Measurements from ENCODE around the gene NEK6. TPM values are rescaled to one million over a fixed set of nuclear protein-coding genes. Genes with fewer than 3 reads are reported as not detected.

NEK6 gene
- total RNA-seq, 1 experiment from 2014 or later, result 57.9 TPM

- no peak overlapping the region for H2AFZ ChIP-seq
- POLR2A ChIA-PET (ENCODE audit: unreplicated experiment), result no interaction called here
- no peak overlapping the region for H3K4me3 ChIP-seq
- H3K9me2 ChIP-seq (ENCODE audit: insufficient read depth), result no peaks in the 10 kb centered on the region
- no peaks in the 10 kb centered on the region for H3K79me2 ChIP-seq (ENCODE audit: low read depth)
- CTCF ChIA-PET, result interaction anchor here (0.6 kb wide), 1 partner anchor 795 kb away, joined by 3 read pairs; no protein-coding TSS in a partner anchor
- peaks cover 10% of the 10 kb centered on the region for H3K4me1 ChIP-seq (replicated peaks; ENCODE audit: insufficient read depth)
- intact Hi-C loops (cut with micrococcal nuclease; ENCODE audit: unreplicated experiment), result no loop called here
- peaks cover 12% of the 10 kb centered on the region for H4K20me1 ChIP-seq (ENCODE audit: insufficient read depth)
- H3K27ac ChIP-seq, result no peak overlapping the region
- TF ChIP-seq CTCF (conservative IDR thresholded peaks at IDR 0.05) (no peak), EZH2 (IDR thresholded peaks at IDR 0.05; ENCODE audit: low read depth) (no peak)
- DNase-seq, result no peak
- H3F3A ChIP-seq (ENCODE audit: insufficient read depth, low read depth), result peaks cover 17% of the 10 kb centered on the region; the same call in 1 of the 2 replicates
- no peaks in the 10 kb centered on the region for H3K36me3 ChIP-seq (ENCODE audit: low read depth)
- no peaks in the 10 kb centered on the region for H3K9me3 ChIP-seq (ENCODE audit: insufficient read depth, low read depth)
- no peak overlapping the region for H3K4me2 ChIP-seq
- no peaks in the 10 kb centered on the region for H3K27me3 ChIP-seq (ENCODE audit: insufficient read depth, low read depth)
- BruUV-seq (replicated peaks), result no TSS peak
Measured at GRCh38 chr9:124341455-124342170, 83.9 kb downstream of the NEK6 start.

- TF ChIP-seq CTCF (conservative IDR thresholded peaks at IDR 0.05) (no peak), EZH2 (IDR thresholded peaks at IDR 0.05; ENCODE audit: low read depth) (no peak)
Measured at GRCh38 chr9:124342402-124342775, 84.6 kb downstream of the NEK6 start.

GRCh38 chr9:124342776-124343485 lies 85.2 kb downstream of the NEK6 start:
- H2AFZ ChIP-seq, result no peak overlapping the region
- H3F3A ChIP-seq (ENCODE audit: insufficient read depth, low read depth), result peaks cover 10% of the 10 kb centered on the region; the same call in 1 of the 2 replicates
- intact Hi-C loops (cut with micrococcal nuclease; ENCODE audit: unreplicated experiment), result no loop called here
- H3K79me2 ChIP-seq (ENCODE audit: low read depth), result no peaks in the 10 kb centered on the region
- DNase-seq, result peak; percentile 78 to 86
- H3K27ac ChIP-seq, result peak overlapping the region; percentile 38
- H3K27me3 ChIP-seq (ENCODE audit: insufficient read depth, low read depth), result no peaks in the 10 kb centered on the region
- H3K36me3 ChIP-seq (ENCODE audit: low read depth), result no peaks in the 10 kb centered on the region
- no peaks in the 10 kb centered on the region for H3K9me2 ChIP-seq (ENCODE audit: insufficient read depth)
- H3K4me2 ChIP-seq, result peak overlapping the region; percentile 59
- TF ChIP-seq EZH2 (IDR thresholded peaks at IDR 0.05; ENCODE audit: low read depth) (no peak), CTCF (conservative IDR thresholded peaks at IDR 0.05) (no peak)
- H3K4me1 ChIP-seq (replicated peaks; ENCODE audit: insufficient read depth), result peaks cover 10% of the 10 kb centered on the region
- BruUV-seq (replicated peaks), result no TSS peak
- peaks cover 12% of the 10 kb centered on the region for H4K20me1 ChIP-seq (ENCODE audit: insufficient read depth)
- no peak overlapping the region for H3K4me3 ChIP-seq
- POLR2A ChIA-PET (ENCODE audit: unreplicated experiment), result interaction anchor here (0.5 to 0.7 kb wide), 4 partner anchors 9 to 188 kb away, joined by 3 to 5 read pairs (median 3); no protein-coding TSS in a partner anchor
- CTCF ChIA-PET, result no interaction called here
- no peaks in the 10 kb centered on the region for H3K9me3 ChIP-seq (ENCODE audit: insufficient read depth, low read depth)

More at GRCh38 chr9:124342402-124342775, 84.6 kb downstream of the NEK6 start:
- Histone ChIP-seq H4K20me1 (ENCODE audit: insufficient read depth) (peaks cover 12% of the 10 kb centered on the region), H3F3A (ENCODE audit: insufficient read depth, low read depth) (peaks cover 12% of the 10 kb centered on the region; the same call in 1 of the 2 replicates), H3K9me3 (ENCODE audit: insufficient read depth, low read depth) (no peaks in the 10 kb centered on the region), H3K27me3 (ENCODE audit: insufficient read depth, low read depth) (no peaks in the 10 kb centered on the region), H3K9me2 (ENCODE audit: insufficient read depth) (no peaks in the 10 kb centered on the region), H3K79me2 (ENCODE audit: low read depth) (no peaks in the 10 kb centered on the region), H3K4me2 (peak overlapping the region; percentile 59), H2AFZ (no peak overlapping the region), H3K4me1 (replicated peaks; ENCODE audit: insufficient read depth) (peaks cover 10% of the 10 kb centered on the region), H3K4me3 (no peak overlapping the region), H3K27ac (peak overlapping the region; percentile 38), H3K36me3 (ENCODE audit: low read depth) (no peaks in the 10 kb centered on the region)
- CTCF ChIA-PET, result interaction anchor here (0.6 kb wide), 1 partner anchor 796 kb away, joined by 3 read pairs; no protein-coding TSS in a partner anchor
- intact Hi-C loops (cut with micrococcal nuclease; ENCODE audit: unreplicated experiment), result no loop called here
- POLR2A ChIA-PET (ENCODE audit: unreplicated experiment), result interaction anchor here (0.5 to 0.7 kb wide), 3 partner anchors 9 to 15 kb away, joined by 3 to 5 read pairs (median 3); no protein-coding TSS in a partner anchor
- DNase-seq, result no peak
- no TSS peak for BruUV-seq (replicated peaks)

Data from PC-9 (cell line).